Spleen (tissue), 7 donors: ENCODE measurements around the gene RILPL1.

Experiments
- POLR2A ChIP-seq, 3 donors: fragments of 450-650 bp; IDR thresholded peaks; one replicate each; pipeline ENCODE4 v1.5.1; 2017; ENCODE audit warnings: antibody characterized with exemption in 3 of 3, mild to moderate bottlenecking in 1 of 3
- POLR2AphosphoS5 ChIP-seq, 3 donors: sonication (generic); formaldehyde crosslinking; IDR thresholded peaks; one replicate each; pipeline ENCODE4 v1.5.1; 2017; ENCODE audit warnings: antibody characterized with exemption in 3 of 3
- TF ChIP-seq, protein P1 (sequence below), 11 experiments: fragments of 200-600 bp in 7 of 11; fragments of 450-650 bp in 4 of 11; sonication (generic) in 4 of 11; IDR thresholded peaks in 8 of 11; conservative IDR thresholded peaks in 3 of 11; 1 replicate in 7 of 11; 2 replicates in 4 of 11; pipeline versions ENCODE4 v1.4.0 to v1.8.0; 2016 to 2021; ENCODE audit warnings: antibody characterized with exemption in 11 of 11, inconsistent platforms in 4 of 11, mild to moderate bottlenecking in 1 of 11
- donor health status: DM: no; HTN: no; CAD: no; lungs with moderate emphysema.
- donor health status: DM: no; HTN: no; CAD: no.
- donor health status: DM: no; HTN: no; CAD: no.

GRCh38 chr12:123445388-123446332 lies 87.9 kb downstream of the RILPL1 start:
- TF ChIP-seq POLR2AphosphoS5 (IDR thresholded peaks at IDR 0.05) (no peak), POLR2A (IDR thresholded peaks at IDR 0.05) (no peak)
- TF ChIP-seq, protein P1, sequence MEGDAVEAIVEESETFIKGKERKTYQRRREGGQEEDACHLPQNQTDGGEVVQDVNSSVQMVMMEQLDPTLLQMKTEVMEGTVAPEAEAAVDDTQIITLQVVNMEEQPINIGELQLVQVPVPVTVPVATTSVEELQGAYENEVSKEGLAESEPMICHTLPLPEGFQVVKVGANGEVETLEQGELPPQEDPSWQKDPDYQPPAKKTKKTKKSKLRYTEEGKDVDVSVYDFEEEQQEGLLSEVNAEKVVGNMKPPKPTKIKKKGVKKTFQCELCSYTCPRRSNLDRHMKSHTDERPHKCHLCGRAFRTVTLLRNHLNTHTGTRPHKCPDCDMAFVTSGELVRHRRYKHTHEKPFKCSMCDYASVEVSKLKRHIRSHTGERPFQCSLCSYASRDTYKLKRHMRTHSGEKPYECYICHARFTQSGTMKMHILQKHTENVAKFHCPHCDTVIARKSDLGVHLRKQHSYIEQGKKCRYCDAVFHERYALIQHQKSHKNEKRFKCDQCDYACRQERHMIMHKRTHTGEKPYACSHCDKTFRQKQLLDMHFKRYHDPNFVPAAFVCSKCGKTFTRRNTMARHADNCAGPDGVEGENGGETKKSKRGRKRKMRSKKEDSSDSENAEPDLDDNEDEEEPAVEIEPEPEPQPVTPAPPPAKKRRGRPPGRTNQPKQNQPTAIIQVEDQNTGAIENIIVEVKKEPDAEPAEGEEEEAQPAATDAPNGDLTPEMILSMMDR (IDR thresholded peaks at IDR 0.05 in 8 of 11, conservative IDR thresholded peaks at IDR 0.05 in 3 of 11) = no peak
